Right lobe of liver (tissue), 4 donors: Measurements from ENCODE around the gene SYP.

Source experiments
- POLR2A ChIP-seq: fragments of 450-650 bp; IDR thresholded peaks from one replicate; pipeline ENCODE4 v1.6.1; 2017; ENCODE audit warnings: antibody characterized with exemption, mild to moderate bottlenecking
- TF ChIP-seq, protein P1 (sequence below), 4 donors: fragments of 200-600 bp in 3 of 4; fragments of 450-650 bp in 1 of 4; IDR thresholded peaks; one replicate each; pipeline versions ENCODE4 v1.5.1 to v1.8.0; 2016 to 2022; ENCODE audit warnings: antibody characterized with exemption in 4 of 4, mild to moderate bottlenecking in 2 of 4
- donor health status: DM: no; HTN: no; CAD: no.
- donor health status: DM: no; HTN: no; CAD: no.
- donor health status: DM: no; HTN: yes; CAD: no.

GRCh38 chrX:49147936-49148335 lies 52.1 kb downstream of the SYP start:
- TF ChIP-seq, protein P1, sequence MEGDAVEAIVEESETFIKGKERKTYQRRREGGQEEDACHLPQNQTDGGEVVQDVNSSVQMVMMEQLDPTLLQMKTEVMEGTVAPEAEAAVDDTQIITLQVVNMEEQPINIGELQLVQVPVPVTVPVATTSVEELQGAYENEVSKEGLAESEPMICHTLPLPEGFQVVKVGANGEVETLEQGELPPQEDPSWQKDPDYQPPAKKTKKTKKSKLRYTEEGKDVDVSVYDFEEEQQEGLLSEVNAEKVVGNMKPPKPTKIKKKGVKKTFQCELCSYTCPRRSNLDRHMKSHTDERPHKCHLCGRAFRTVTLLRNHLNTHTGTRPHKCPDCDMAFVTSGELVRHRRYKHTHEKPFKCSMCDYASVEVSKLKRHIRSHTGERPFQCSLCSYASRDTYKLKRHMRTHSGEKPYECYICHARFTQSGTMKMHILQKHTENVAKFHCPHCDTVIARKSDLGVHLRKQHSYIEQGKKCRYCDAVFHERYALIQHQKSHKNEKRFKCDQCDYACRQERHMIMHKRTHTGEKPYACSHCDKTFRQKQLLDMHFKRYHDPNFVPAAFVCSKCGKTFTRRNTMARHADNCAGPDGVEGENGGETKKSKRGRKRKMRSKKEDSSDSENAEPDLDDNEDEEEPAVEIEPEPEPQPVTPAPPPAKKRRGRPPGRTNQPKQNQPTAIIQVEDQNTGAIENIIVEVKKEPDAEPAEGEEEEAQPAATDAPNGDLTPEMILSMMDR (IDR thresholded peaks at IDR 0.05): no peak
- no peak for TF ChIP-seq POLR2A
